Measurements from ENCODE around the gene ITPA. TPM values are rescaled to one million over a fixed set of nuclear protein-coding genes. Genes with fewer than 3 reads are reported as not detected.

The ITPA gene
- total and polyA plus RNA-seq, 2 of the 13 experiments (the other 11 are each of a cell fraction or from before 2014, with no cell fraction given): 60.1 to 103 TPM

DNA sequence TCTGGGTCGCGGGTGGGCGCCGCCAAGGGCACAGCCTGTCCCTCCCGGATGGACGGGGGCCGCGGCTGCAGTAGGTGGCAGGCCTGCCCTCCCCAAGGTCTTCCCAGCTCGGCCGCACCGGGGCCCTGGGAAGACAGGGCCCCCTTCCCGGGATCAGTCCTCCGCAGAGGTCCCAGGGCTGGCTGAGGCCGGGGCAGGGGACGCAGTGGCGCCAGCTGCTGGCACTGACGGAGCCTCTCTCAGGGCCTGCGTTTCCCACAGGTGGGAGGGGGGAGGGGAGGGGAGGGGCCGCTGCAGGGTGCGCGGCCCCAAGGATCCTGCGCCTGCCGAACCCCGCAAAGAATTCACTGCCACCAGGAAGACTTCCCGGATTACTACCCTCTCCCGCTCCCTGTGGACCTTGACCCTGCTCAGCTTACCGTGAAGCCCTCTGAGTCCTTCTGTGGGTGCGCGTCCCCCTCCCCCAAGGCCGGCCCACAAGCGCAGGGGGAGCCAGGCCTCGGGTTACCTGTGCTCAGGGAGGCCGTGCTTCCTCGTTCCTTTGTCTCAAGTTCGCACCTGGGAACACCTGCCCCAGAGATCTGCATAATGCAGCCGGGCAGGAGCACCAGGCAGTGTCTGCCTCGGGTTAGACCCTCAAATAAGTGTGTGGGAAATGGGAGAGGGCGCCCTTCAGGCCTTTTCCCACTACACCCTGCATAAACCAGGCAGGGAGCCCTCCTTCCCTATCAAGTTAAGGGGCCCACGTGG is 41.0 kb upstream of the ITPA start (continued):
- TF ChIP-seq ZNF550 (CRISPR knock-in tag; IDR thresholded peaks at IDR 0.05; ENCODE audit: borderline replicate concordance) (no peak), ZNF296 (CRISPR knock-in tag; conservative IDR thresholded peaks at IDR 0.05) (no peak; the same call in 1 of the 2 replicates), PITX1 (CRISPR knock-in tag; IDR thresholded peaks at IDR 0.05) (peak; percentile 77), RFX3 (CRISPR knock-in tag; IDR thresholded peaks at IDR 0.05) (no peak), SOX5 (CRISPR knock-in tag; IDR thresholded peaks at IDR 0.05; ENCODE audit: borderline replicate concordance) (no peak), CBX1 (IDR thresholded peaks at IDR 0.05; ENCODE audit: low read depth) (peak; percentile 93), CBX2 (IDR thresholded peaks at IDR 0.05; ENCODE audit: low read depth, low read length) (no peak), CBX2 (CRISPR knock-in tag; IDR thresholded peaks at IDR 0.05; ENCODE audit: low read depth) (no peak), KLF12 (CRISPR knock-in tag; IDR thresholded peaks at IDR 0.05; ENCODE audit: borderline replicate concordance) (peak; percentile 18; the same call in 1 of the 2 replicates), NFIB (CRISPR knock-in tag; IDR thresholded peaks at IDR 0.05; ENCODE audit: borderline replicate concordance) (no peak), SNAI1 (CRISPR knock-in tag; IDR thresholded peaks at IDR 0.05; ENCODE audit: borderline replicate concordance) (peak; percentile 70; the same call in 1 of the 2 replicates), NFE2L1 (CRISPR knock-in tag; IDR thresholded peaks at IDR 0.05; ENCODE audit: borderline replicate concordance) (no peak), ZFP90 (CRISPR knock-in tag; IDR thresholded peaks at IDR 0.05; ENCODE audit: borderline replicate concordance) (peak; percentile 18; the same call in 1 of the 2 replicates)
- TF ChIP-seq, protein P1, sequence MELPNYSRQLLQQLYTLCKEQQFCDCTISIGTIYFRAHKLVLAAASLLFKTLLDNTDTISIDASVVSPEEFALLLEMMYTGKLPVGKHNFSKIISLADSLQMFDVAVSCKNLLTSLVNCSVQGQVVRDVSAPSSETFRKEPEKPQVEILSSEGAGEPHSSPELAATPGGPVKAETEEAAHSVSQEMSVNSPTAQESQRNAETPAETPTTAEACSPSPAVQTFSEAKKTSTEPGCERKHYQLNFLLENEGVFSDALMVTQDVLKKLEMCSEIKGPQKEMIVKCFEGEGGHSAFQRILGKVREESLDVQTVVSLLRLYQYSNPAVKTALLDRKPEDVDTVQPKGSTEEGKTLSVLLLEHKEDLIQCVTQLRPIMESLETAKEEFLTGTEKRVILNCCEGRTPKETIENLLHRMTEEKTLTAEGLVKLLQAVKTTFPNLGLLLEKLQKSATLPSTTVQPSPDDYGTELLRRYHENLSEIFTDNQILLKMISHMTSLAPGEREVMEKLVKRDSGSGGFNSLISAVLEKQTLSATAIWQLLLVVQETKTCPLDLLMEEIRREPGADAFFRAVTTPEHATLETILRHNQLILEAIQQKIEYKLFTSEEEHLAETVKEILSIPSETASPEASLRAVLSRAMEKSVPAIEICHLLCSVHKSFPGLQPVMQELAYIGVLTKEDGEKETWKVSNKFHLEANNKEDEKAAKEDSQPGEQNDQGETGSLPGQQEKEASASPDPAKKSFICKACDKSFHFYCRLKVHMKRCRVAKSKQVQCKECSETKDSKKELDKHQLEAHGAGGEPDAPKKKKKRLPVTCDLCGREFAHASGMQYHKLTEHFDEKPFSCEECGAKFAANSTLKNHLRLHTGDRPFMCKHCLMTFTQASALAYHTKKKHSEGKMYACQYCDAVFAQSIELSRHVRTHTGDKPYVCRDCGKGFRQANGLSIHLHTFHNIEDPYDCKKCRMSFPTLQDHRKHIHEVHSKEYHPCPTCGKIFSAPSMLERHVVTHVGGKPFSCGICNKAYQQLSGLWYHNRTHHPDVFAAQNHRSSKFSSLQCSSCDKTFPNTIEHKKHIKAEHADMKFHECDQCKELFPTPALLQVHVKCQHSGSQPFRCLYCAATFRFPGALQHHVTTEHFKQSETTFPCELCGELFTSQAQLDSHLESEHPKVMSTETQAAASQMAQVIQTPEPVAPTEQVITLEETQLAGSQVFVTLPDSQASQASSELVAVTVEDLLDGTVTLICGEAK (IDR thresholded peaks at IDR 0.05): no peak
- TF ChIP-seq, protein P1 (CRISPR knock-in tag; IDR thresholded peaks at IDR 0.05): peak; percentile 86
- TF ChIP-seq, protein P2, sequence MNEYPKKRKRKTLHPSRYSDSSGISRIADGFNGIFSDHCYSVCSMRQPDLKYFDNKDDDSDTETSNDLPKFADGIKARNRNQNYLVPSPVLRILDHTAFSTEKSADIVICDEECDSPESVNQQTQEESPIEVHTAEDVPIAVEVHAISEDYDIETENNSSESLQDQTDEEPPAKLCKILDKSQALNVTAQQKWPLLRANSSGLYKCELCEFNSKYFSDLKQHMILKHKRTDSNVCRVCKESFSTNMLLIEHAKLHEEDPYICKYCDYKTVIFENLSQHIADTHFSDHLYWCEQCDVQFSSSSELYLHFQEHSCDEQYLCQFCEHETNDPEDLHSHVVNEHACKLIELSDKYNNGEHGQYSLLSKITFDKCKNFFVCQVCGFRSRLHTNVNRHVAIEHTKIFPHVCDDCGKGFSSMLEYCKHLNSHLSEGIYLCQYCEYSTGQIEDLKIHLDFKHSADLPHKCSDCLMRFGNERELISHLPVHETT (CRISPR knock-in tag; conservative IDR thresholded peaks at IDR 0.05): no peak
- TF ChIP-seq, protein P3, sequence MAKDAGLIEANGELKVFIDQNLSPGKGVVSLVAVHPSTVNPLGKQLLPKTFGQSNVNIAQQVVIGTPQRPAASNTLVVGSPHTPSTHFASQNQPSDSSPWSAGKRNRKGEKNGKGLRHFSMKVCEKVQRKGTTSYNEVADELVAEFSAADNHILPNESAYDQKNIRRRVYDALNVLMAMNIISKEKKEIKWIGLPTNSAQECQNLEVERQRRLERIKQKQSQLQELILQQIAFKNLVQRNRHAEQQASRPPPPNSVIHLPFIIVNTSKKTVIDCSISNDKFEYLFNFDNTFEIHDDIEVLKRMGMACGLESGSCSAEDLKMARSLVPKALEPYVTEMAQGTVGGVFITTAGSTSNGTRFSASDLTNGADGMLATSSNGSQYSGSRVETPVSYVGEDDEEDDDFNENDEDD (CRISPR knock-in tag; IDR thresholded peaks at IDR 0.05; ENCODE audit: borderline replicate concordance): peak; percentile 52
- TF ChIP-seq, protein P4, sequence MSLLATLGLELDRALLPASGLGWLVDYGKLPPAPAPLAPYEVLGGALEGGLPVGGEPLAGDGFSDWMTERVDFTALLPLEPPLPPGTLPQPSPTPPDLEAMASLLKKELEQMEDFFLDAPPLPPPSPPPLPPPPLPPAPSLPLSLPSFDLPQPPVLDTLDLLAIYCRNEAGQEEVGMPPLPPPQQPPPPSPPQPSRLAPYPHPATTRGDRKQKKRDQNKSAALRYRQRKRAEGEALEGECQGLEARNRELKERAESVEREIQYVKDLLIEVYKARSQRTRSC (CRISPR knock-in tag; IDR thresholded peaks at IDR 0.05; ENCODE audit: low read depth): no peak

All from HepG2 (cell line).